COR-L47 (cell line): ENCODE data around the gene CKAP4.

Experiments used
- DNase-seq: peaks from one replicate; lab custom pipeline; 2025; lab: John Stamatoyannopoulos, UW

CKAP4 gene

GRCh38 chr12:106240821-106241220, 7.0 kb downstream of the CKAP4 start:
- no peak for DNase-seq

GRCh38 chr12:106239951-106240335, 7.9 kb downstream of the CKAP4 start:
- DNase-seq: no peak

DNA sequence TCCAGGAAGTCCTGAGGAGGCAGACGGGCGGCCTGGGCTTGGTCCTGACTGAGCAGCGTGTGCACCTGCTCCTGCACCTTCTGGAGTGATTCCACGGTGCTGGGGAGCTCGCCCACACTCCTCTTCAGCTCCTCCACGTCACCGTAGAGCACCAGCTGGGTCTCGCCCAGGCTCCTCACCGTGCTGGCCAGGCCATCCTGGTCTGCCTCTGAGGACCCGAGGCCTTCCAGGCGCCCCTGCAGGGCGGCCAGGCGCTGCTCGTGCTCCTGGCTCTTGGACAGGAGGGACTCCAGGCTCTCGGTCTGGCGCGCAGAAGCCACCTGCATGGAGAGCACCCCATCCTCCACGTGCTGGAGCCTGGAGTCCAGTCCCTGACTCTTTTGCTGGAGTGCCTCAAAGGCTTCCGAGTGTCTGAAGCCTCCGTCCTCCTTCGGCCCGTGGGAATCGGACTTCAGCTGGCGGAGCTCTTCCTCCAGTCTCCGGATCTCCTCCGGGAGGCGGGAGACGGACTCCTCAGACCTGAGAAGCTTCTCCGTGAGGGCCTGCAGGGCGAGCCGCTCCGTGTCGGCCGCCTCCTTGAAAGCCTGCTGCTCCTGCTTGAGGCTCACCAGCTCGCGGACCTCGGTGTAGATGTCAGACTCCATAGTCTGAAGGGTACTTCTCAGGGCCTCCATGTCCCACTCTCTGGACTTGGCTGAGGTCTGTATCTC, 8.4 kb downstream of the CKAP4 start:
- no peak for DNase-seq

DNA sequence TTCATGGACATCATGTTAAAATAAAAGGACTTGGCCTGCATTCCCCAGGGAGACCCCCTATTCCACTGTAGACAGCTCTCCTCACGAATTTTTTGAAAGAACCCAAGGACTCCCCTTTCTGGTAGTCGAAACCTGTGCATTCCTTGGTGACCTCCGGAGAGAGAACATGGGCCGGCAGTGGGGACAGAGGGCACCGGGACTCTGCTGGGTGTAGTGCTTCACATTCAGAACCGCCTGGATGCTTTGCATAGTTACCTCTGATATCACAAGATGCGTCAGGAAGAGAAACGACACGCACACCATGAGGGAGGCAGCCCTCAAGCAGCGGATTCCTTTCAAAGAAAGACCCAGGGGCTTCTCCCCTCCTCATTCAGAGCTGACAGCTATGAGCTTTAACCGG, 9.7 kb downstream of the CKAP4 start:
- DNase-seq: no peak

DNA sequence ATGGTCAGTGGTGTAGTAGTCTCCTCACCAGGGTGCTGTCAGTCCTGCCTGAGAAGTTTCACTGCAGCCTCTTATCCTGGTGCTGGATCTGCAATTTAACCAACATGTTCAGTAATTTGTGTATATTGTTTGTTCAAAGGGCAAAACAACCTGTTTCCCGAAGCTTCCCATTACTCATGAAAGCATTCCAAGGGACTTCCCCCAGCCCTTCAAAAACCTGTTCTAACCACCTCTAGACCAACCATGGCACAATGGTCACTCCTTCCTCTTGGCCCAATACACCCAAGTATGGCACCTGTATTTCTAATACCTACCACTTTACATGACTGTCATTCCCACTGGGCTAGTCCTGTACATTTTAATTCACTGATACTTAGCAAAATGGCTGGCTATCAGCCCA, 12.1 kb downstream of the CKAP4 start:
- no peak for DNase-seq

DNA sequence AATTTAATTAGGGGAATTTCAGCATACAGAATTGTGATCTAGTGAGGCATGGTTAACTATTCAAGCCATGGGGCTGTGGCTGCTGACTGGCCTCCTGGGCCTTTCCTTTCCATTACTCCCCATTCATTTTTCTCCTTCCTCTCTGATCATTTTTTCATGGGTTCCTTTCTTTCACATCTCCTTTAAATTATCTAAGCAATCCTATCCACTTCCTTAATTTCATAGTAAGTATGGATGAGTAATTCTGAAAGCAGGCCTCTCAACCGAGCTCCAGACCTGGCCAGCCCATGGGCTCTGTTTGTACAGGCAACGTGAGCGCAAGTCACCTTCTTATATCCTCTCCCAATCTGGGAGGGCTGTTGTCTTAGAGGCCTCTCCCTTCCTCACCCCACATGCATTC, 13.4 kb downstream of the CKAP4 start:
- no peak for DNase-seq

- DNase-seq: no peak
Measured at GRCh38 chr12:106233011-106233410, 14.8 kb downstream of the CKAP4 start.

DNA sequence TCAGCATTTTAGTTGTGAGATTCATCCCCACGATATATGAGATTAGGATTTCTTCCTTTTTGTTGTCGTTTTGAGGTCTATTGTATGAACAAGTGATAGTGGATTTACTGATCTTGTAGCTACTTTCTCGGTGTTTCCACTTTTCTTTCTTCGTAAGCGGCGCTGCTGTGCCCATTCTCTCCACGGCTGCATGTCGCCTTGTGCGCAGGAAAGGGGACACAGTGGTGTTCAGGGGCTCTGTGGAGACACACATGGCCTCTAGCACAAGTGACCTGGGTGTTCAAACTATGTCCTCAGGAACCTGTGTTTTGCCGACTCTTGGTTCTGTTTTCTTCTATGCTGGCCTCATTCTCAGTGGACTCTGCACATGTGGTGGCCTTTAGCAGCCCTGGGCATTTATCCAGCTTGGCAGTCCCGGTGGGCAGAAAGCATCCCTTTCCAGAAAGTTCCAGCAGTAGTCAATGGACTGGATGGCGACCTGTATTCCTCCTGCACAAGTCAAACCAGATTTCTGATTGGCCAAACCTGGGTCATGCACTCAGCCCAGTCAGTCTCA, 18.7 kb downstream of the CKAP4 start:
- DNase-seq: no peak

DNA sequence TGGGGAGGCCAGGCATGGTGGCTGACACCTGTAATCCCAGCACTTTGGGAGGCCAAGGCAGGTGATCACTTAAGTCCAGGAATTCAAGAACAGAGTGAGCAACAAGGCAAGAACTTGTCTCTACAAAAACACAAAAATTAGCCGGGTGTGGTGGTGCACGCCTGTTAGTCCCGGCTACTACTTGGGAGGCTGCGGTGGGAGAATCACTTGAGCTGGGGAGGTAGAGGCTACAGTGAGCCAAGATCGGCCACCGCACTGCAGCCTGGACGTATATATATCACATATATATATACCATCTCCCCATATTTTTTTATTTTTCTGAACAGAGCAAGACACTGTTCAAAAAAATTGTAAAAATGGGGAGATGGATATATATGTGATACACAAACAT, 19.5 kb downstream of the CKAP4 start:
- no peak for DNase-seq

GRCh38 chr12:106227641-106228319, 20.0 kb downstream of the CKAP4 start:
- no peak for DNase-seq

DNA sequence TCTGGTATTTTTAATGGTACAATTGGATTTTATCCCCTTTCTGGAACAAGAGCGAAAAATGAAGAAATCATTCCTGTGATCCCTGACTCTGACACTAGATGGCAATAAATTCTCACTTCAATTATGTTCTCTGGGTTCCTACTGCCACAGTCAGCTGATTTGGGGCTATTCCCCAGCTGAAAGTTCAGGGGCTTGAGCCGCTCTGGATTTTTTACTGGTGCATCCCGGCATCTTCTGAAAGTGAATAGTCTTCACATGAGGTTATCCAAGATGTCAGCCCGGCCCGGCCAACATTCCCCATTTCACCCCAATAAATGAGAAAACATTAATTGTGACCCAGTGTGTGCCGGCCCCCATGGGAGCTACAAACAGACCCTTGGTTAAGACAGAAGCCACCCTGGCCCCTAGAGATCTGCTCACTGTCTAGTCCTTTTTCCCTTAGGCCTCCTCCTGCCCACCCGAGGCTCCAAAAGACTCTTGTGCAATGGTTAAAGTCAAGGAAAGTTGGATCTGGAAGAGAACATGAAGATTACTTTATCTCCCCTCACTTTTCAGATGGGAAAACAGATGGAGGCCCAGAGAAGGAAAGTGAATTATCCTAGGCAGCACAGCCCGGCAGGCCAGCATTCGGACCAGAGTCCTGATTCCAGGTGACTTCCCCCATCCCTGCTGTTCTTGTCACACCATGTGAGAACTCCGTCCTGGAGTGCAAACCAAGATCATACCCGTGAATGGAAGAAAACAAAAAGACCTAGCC, 20.8 kb downstream of the CKAP4 start:
- peak; percentile 41 for DNase-seq

GRCh38 chr12:106224355-106224706, 23.5 kb downstream of the CKAP4 start:
- DNase-seq: no peak

- DNase-seq: no peak
Measured at GRCh38 chr12:106223485-106224354, 24.1 kb downstream of the CKAP4 start.

- DNase-seq: no peak
Measured at GRCh38 chr12:106220536-106220935, 27.3 kb downstream of the CKAP4 start.

GRCh38 chr12:106219043-106219442, 28.8 kb downstream of the CKAP4 start:
- DNase-seq: no peak

- DNase-seq: no peak
Measured at GRCh38 chr12:106217706-106218105, 30.1 kb downstream of the CKAP4 start.

DNA sequence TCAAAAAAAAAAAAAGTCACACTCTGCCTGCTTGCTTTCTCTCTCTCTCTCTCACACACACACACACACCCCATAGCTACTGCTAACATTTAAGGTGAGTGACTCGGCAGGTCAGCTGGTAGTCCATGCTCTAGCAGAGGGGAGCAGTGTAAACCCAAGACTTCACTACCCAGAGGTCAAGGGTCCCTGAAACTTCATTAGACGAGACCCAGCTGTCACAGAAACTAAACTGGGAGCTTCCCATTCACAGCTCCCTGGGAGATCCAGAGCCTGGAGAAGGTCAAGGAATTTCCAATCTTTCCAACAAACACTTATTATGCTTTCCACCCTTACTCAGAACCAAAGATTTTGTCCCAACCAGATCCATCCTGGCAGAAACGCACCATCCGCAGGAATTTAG, 33.2 kb downstream of the CKAP4 start:
- DNase-seq: no peak

DNA sequence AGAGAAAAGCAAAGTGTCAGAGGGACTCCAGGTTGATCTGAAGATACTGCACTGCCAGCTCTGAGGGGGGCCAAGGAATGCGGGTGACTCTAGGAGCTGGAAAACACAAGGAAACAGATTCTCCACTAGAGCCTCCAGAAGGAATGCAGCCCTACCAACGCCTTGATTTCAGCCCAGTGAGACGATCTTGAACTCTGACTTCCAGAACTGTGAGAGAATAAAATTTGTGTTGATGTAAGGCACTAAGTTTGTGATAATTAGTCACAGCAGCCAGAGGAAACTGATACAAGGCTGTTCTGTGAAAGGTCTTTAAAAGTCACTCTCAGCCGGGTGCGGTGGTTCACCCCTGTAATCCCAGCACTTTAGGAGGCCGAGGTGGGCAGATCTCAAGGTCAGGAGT, 34.2 kb downstream of the CKAP4 start:
- no peak for DNase-seq

DNA sequence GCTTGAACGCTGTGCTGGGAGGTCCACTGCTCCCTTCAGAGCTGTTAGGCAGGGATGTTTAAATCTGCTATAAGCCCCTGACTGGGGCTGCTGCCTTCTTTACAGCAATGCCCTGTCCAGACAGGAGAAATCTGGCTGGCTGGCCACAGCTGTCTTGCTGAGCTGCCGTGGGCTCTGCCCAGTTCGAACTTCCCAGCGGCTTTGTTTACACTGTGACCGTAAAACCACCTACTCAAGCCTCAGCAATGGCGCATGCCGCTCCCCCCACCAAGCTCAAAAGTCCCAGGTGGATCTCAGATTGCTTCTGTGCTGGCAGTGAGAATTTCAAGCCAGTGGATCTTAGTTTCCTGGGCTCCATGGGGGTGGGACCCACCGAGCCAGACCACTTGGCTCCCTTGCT, 35.8 kb downstream of the CKAP4 start:
- no peak for DNase-seq

DNA sequence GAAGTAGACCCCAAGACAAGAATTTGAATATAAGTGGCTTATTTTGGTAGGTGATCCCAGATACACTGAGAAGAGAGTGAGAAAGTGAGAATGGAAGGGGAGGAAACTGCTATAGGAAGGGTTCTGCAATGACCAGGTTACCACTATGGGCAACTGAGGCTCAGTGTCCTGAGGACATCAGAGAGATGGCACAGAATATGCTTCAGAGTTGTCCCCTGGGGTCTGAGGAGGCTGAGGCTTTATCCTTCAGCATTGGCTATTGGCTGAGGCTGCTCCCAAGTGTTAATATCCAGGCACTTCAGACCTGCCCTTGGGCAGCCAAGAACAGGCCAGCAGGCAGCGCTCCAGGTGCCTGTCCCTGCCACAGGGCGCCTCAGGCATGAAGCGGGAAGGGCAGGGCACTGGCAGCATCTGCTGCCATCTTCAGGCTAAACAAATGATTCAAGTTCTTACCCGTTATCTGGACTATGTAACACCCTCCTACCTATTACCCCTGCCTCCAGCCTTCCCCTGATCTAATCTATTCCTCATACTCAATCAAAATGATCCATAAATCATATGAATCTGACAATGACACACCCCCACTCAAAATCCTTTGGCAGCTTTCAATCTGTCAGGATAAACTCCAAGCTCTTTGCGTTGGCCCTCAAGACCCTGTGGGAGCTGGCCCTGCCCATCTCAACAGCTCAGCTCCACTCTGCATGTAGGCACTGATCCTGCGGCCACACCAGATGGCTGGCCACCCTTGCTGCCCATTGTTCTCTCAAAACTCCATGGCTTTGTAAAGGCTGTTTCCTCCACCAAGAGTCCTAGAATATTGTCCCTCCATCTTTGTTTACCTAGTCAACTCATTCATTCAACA, 42.4 kb downstream of the CKAP4 start:
- DNase-seq: no peak

DNA sequence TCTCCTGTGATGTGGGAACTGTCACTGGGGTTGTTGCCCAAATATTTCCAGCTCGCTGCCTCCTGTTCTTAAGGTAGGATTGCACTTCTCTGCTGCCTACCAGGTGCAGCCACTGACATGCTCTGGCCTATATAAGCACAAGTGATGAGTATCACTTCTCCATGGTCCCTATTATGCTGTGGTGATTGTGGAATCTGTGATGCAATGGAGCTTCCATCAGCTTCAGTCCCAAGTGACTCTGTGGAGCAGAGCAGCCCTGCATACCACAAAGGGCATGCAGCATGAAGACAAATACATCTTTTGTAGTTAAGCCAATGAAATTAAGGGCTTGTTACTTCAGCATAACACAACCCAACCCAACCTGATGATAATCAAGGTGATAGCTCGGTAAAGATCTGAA, 43.5 kb downstream of the CKAP4 start:
- DNase-seq: no peak
